ENCODE measurements around the gene IFT74. TPM values are rescaled to one million over a fixed set of nuclear protein-coding genes. Genes with fewer than 3 reads are reported as not detected.
"Not testable (repeated sequence)": the region's sequence is repeated elsewhere in the genome, so short reads cannot be mapped to it uniquely, and the experiment has no call there.

Gene IFT74
- total RNA-seq, 3 donors from 2014 or later = 13.0 to 34.1 (median 21.0) TPM

GRCh38 chr9:27086818-27087680 lies 130.8 kb downstream of the IFT74 start:
- TF ChIP-seq POLR2A (IDR thresholded peaks at IDR 0.05) = no peak
- DNase-seq (ENCODE audit: low spot score in 2 of 2) = no peak
- no peaks in the 10 kb centered on the region for H3K4me1 ChIP-seq
- H3K27ac ChIP-seq = no peak overlapping the region
- intact Hi-C loops (cut with DNase I; ENCODE audit: low total_unique reads) = no loop called here
- no peak overlapping the region for H3K4me3 ChIP-seq
- H3K27me3 ChIP-seq = no peaks in the 10 kb centered on the region
- no peaks in the 10 kb centered on the region for H3K9me3 ChIP-seq
- H3K36me3 ChIP-seq = no peaks in the 10 kb centered on the region

GRCh38 chr9:27088981-27089380 lies 132.8 kb downstream of the IFT74 start:
- no peaks in the 10 kb centered on the region for H3K27me3 ChIP-seq
- no peaks in the 10 kb centered on the region for H3K4me1 ChIP-seq
- intact Hi-C loops (cut with DNase I; ENCODE audit: low total_unique reads) = no loop called here
- H3K4me3 ChIP-seq = no peak overlapping the region
- TF ChIP-seq POLR2AphosphoS5 (IDR thresholded peaks at IDR 0.05) (no peak), POLR2A (IDR thresholded peaks at IDR 0.05) (no peak), CTCF (IDR thresholded peaks at IDR 0.05) (no peak)
- DNase-seq (ENCODE audit: low spot score in 2 of 2) = no peak
- no peaks in the 10 kb centered on the region for H3K36me3 ChIP-seq
- no peak overlapping the region for H3K27ac ChIP-seq
- H3K9me3 ChIP-seq = no peaks in the 10 kb centered on the region

GRCh38 chr9:27089706-27090105 lies 133.5 kb downstream of the IFT74 start:
- intact Hi-C loops (cut with DNase I; ENCODE audit: low total_unique reads) = loop anchor here (10.0 kb wide), 1 partner anchor 785 kb away; no protein-coding TSS in a partner anchor
- no peak overlapping the region for H3K27ac ChIP-seq
- DNase-seq (ENCODE audit: low spot score in 2 of 2) = no peak

GRCh38 chr9:27090231-27090630 lies 134.0 kb downstream of the IFT74 start:
- no peak overlapping the region for H3K27ac ChIP-seq
- no peak for DNase-seq (ENCODE audit: low spot score in 2 of 2)
- TF ChIP-seq POLR2AphosphoS5 (IDR thresholded peaks at IDR 0.05) = no peak
- TF ChIP-seq POLR2A (IDR thresholded peaks at IDR 0.05) = no peak
- TF ChIP-seq CTCF (IDR thresholded peaks at IDR 0.05) = no peak
- H3K27me3 ChIP-seq = no peaks in the 10 kb centered on the region
- intact Hi-C loops (cut with DNase I; ENCODE audit: low total_unique reads) = loop anchor here (10.0 kb wide), 1 partner anchor 785 kb away; no protein-coding TSS in a partner anchor
- H3K4me3 ChIP-seq = no peak overlapping the region
- H3K9me3 ChIP-seq = no peaks in the 10 kb centered on the region
- no peaks in the 10 kb centered on the region for H3K4me1 ChIP-seq
- H3K36me3 ChIP-seq = no peaks in the 10 kb centered on the region

More at GRCh38 chr9:27089706-27090105, 133.5 kb downstream of the IFT74 start:
- H3K4me1 ChIP-seq = no peaks in the 10 kb centered on the region
- no peaks in the 10 kb centered on the region for H3K36me3 ChIP-seq
- no peak overlapping the region for H3K4me3 ChIP-seq
- no peaks in the 10 kb centered on the region for H3K9me3 ChIP-seq
- no peaks in the 10 kb centered on the region for H3K27me3 ChIP-seq
- no peak for TF ChIP-seq CTCF (IDR thresholded peaks at IDR 0.05)
- no peak for TF ChIP-seq POLR2AphosphoS5 (IDR thresholded peaks at IDR 0.05)
- TF ChIP-seq POLR2A (IDR thresholded peaks at IDR 0.05) = no peak

GRCh38 chr9:27090711-27091110 lies 134.5 kb downstream of the IFT74 start:
- no peak overlapping the region for H3K4me3 ChIP-seq

GRCh38 chr9:27092496-27092895 lies 136.3 kb downstream of the IFT74 start:
- not testable (repeated sequence) for H3K27ac ChIP-seq; DNase-seq (ENCODE audit: low spot score in 2 of 2); H3K36me3 ChIP-seq; H3K4me1 ChIP-seq; H3K27me3 ChIP-seq; H3K9me3 ChIP-seq; H3K4me3 ChIP-seq
- intact Hi-C loops (cut with DNase I; ENCODE audit: low total_unique reads) = loop anchor here (10.0 kb wide), 1 partner anchor 782 kb away; no protein-coding TSS in a partner anchor

More at GRCh38 chr9:27090711-27091110, 134.5 kb downstream of the IFT74 start:
- no peak for TF ChIP-seq CTCF (IDR thresholded peaks at IDR 0.05)
- no peak for TF ChIP-seq POLR2AphosphoS5 (IDR thresholded peaks at IDR 0.05)
- no peak for TF ChIP-seq POLR2A (IDR thresholded peaks at IDR 0.05)
- no peaks in the 10 kb centered on the region for H3K27me3 ChIP-seq
- H3K9me3 ChIP-seq = no peaks in the 10 kb centered on the region
- no peak for DNase-seq (ENCODE audit: low spot score in 2 of 2)
- H3K36me3 ChIP-seq = no peaks in the 10 kb centered on the region
- intact Hi-C loops (cut with DNase I; ENCODE audit: low total_unique reads) = loop anchor here (10.0 kb wide), 1 partner anchor 784 kb away; no protein-coding TSS in a partner anchor
- no peak overlapping the region for H3K27ac ChIP-seq
- no peaks in the 10 kb centered on the region for H3K4me1 ChIP-seq

- H3K27ac ChIP-seq; H3K4me1 ChIP-seq; H3K4me3 ChIP-seq; H3K9me3 ChIP-seq; H3K27me3 ChIP-seq; H3K36me3 ChIP-seq; DNase-seq (ENCODE audit: low spot score in 2 of 2): not testable (repeated sequence)
- intact Hi-C loops (cut with DNase I; ENCODE audit: low total_unique reads) = loop anchor here (10.0 kb wide), 1 partner anchor 781 kb away; no protein-coding TSS in a partner anchor
Observed at GRCh38 chr9:27093384-27094067, 137.3 kb downstream of the IFT74 start.
